Measurements from ENCODE around the gene ZNF516.

The ZNF516 gene

DNA sequence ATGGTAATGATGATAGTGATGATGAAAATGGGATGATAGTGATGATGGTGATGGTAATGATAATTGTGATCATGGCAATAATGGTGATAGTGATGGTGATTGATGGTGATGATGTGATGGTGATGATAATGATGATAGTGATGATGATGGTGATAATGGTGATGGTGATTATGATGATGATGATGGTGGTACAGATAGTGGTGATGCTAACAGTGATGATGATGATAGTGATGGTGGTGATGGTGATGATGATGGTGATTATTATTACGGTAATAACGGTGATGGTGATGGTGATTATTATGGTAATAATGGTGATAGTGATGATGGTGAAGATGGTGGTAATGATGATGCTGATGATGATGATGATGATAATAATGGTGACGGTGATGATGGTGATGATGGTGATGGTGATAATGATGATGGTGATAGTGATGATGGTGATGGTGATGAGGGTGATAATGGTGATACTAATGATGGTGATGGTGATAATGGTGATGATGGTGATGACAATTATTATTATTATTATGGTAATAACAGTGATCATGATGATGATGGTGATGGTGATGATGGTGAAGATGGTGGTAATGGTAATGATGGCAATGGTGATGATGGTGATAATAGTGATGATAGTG lies 151.0 kb downstream of the ZNF516 start:
- DNase-seq (ENCODE audit: low spot score), result no peak

DNA sequence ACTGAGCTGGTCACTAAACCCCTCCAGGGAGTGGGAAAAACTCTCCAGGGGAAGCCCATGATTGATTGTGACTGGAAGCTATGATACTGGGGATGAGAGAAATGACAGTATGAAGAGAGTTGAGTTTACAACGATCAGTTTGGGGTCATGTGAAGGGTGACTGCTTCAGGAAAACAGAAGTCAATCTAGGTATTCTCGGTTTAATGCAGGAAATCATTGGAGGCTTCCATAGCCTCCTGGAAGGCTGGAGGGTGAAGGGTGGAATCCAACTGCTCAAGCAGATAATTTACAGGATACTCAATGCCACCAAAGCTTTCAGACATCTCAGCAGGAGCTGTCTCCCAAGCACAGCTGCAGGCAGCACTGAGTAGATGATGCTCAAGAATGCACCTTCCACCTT lies 154.6 kb downstream of the ZNF516 start:
- DNase-seq (ENCODE audit: low spot score), result no peak

DNA sequence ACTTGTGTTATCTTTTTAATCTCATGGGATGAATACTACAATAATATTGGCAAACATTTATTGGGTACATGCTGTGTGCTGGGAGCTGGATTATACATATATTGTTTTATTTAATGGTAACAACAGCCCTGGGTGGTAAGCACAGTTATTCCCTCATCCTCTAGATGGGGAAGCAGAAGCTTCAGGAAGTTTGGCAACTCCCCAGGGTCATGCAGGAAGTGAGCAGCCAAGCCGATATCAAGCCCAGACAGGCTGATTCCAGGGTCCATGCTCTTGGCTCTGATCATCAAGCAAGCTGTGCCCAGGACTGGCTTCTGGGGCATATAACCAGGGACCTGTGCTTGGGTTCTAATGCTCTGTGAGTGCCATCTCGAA lies 155.8 kb downstream of the ZNF516 start:
- DNase-seq (ENCODE audit: low spot score), result no peak

GRCh38 chr18:76338619-76339245 lies 156.3 kb downstream of the ZNF516 start:
- DNase-seq (ENCODE audit: low spot score), result no peak

DNA sequence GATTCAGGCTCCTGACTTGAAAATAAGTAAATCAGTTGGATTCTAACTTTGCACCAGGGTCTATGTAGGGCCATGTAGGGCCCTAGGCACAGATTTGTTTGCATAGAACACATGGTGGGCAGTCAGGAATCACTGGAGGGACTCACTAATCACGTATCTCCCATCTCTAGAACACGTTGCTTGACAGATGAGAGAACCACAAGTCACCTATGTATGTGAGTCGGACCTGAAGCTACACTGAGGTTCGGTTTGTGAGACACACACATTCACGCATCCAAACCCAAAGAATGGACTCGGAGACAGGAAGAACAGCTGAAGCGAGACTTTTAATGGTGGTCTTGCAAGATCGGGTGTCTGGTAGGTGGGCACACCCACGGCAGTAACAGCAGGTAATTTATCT lies 157.0 kb downstream of the ZNF516 start:
- DNase-seq (ENCODE audit: low spot score), result no peak

DNA sequence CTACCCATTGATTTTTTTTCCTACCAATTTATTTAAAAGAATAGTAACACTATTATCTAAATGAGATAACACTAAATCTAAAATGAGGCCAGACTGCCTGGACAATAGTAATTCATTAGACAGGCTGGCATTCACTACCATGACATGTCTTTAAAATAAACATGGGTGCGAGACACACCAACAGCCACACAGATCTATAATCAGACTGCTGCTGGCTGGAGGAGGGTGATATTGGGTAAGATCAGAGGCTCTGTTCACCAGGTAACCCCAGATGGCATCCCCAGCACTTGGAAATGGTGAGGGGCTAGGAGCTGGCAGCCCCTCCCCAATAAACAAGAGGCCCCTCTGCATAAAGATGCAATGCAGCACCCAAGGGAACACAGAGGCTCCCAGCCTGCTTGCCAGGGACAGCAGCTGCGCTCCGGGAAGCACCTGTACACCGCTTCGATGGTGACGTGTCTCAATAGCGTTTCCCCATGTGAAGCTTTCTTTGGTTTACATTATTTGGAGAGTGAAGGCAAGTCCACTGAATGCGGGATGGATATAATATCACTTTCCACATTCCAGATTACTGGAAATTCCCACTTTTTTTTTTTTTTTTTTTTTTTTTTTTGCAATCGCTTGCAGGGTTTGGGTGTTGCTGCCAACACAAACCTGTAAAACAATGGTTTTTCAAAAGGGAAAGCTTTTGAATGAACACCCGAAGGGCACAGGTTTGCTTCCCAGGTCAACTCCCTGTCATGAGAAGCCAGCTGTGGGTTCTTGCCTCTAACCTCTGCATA lies 159.0 kb downstream of the ZNF516 start:
- DNase-seq (ENCODE audit: low spot score), result no peak

DNA sequence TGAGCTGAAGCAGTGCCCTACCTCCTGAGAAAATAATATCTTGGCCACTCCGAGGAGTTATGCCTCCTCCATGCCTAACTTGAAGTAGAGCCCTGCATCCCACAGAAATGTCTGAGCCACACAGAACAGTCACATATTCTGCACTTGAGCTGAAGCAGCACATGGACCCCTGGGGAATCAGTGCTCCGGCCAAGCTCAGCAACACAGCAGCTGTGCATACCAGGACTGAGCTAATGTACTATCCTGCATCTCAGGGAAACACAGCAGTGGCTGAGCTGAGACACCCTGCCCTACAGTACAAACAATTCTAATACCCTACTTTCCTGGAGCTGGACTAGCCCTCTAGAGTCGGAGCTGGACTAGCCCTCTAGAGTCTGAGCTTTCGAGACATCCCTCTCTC lies 166.9 kb downstream of the ZNF516 start:
- no peak for DNase-seq (ENCODE audit: low spot score)

DNA sequence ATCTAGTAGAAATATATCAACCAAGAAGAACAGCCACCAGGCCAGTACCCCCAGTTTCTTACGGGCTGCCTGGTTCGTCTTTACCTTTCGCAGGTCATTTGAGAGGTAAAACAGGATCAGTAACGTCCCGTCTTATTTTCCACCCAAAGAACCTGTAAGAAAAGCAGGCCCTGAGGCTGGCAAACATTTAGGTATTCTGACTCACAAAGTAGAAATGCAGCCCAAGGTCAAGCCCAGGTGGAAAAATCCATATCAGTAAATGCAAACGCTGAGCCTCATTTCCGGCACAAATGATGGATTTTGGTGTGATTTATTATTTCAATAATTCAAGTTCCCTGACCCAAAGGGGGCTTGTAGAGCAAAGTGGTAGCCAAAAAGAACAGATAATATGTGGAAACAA lies 171.2 kb downstream of the ZNF516 start:
- no peak for DNase-seq (ENCODE audit: low spot score)

DNA sequence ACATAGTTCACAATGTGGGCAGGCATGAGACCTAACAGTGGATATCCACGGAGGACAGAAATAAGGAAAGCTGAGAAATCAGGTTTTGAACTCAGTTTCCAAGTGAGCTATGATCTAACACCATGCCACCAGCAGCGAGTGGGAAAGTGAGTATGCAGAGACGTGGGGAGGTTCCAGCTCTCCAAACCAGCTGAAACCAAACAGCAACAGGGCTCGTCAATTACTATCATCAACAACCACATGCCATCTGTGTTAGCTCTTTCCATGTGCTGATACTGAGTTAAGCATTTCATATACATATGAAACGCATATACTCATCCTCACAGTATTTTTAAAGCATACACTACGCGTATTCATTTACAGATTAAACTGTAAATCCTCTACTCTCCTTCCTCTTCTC lies 172.4 kb downstream of the ZNF516 start:
- DNase-seq (ENCODE audit: low spot score), result no peak

DNA sequence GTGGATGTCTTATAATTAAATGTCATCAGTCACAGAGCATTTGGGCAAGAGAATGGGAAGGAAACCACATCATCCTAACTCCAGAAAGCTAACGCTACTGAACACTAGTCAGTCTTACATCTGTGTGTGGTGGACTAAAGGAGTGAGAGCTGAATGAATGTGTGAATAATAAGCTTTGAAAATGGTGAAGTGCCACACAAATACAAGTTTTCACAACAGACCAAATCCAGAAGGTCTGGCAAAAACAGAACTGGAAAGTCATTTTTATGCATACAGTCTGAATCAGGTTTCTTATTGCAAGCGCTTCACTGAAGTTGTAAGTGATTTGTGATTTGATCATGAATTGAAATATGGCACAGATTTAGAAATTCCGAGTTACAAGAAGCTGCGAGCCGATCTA lies 175.7 kb downstream of the ZNF516 start:
- no peak for DNase-seq (ENCODE audit: low spot score)

DNA sequence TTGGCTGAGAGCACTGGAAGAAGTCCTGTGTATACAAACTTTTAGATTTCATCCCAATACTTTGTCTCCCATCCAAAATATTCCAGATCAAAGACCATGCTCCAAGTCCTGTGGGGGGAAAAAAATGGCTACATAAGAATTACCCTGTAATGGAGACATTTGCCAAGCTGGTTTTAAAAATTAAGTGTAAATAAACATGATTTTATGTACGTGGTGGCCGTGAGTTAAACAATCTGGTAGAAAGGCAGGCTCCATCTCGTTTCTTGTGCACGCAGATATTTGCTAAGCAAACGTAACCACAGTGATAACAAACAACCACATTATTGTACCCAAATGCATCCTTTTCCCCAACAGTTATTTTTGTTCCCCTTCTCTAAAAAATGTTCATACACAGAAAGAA lies 176.4 kb downstream of the ZNF516 start:
- no peak for DNase-seq (ENCODE audit: low spot score)

- no peak for DNase-seq (ENCODE audit: low spot score)
Observed at GRCh38 chr18:76317136-76317535, 177.9 kb downstream of the ZNF516 start.

- DNase-seq (ENCODE audit: low spot score), result no peak
Observed at GRCh38 chr18:76315722-76316230, 179.3 kb downstream of the ZNF516 start.

GRCh38 chr18:76314496-76314895 lies 180.5 kb downstream of the ZNF516 start:
- DNase-seq (ENCODE audit: low spot score), result no peak

- no peak for DNase-seq (ENCODE audit: low spot score)
Observed at GRCh38 chr18:76314015-76314414, 181.0 kb downstream of the ZNF516 start.

All from AG08396 (cell line).